ENCODE data around the gene GSTM1.
"Not testable (repeated sequence)": the region's sequence is repeated elsewhere in the genome, so short reads cannot be mapped to it uniquely, and the experiment has no call there.

Gene GSTM1

DNA sequence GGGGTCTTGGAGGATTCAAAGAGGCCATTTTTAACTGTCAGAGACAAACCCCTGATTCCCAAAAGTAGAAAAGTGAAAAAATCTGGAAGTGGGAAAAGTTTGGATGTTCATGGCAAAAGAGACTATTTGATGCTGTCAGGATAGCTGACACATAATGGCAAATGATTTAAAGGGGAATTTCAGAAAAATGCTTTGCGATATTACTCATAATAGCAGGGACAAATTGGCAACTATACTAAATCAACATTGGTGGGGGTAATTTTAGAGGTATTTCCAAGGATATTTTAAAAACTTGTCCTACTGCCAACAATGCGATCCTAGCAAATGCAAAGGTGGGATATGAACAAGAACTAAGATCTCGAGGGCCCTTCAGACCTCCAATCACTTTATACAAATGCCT, 37.0 kb upstream of the GSTM1 start:
- H3K27me3 ChIP-seq (ENCODE audit: insufficient read depth, low read length): peaks cover 35% of the 10 kb centered on the region
- no peak overlapping the region for H3K4me3 ChIP-seq (ENCODE audit: low read length)
- H3K9me3 ChIP-seq (ENCODE audit: insufficient read depth, low read depth, low read length): no peaks in the 10 kb centered on the region
- H3K9ac ChIP-seq (ENCODE audit: low read depth, low read length): no peak overlapping the region
- WGBS: 100% methylated on average over 3 of the region's 3 CpGs
- H3K4me1 ChIP-seq (ENCODE audit: insufficient read depth, low read length): no peaks in the 10 kb centered on the region
- H3K27ac ChIP-seq (ENCODE audit: low read depth, low read length): no peak overlapping the region
- H3K36me3 ChIP-seq (ENCODE audit: insufficient read depth, low read length): no peaks in the 10 kb centered on the region

DNA sequence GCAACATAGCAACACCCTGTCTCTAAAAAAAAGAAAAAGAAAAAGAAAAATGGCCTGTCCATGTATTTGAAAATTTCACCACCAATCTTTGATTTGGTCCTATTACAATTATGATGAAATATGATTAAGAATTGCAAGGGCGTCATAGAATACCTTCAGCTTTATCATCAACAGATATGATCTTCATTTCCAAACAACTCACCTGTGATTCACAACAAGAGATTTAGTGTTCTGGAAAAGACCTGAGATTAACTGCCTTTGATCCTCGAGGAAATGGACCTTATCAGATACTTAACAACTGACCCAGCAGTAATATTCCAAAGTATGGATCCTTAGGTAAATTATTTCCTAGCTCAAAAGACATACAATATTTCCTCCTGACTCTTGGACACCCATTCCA, 35.2 kb upstream of the GSTM1 start:
- Histone ChIP-seq H3K9me3 (ENCODE audit: insufficient read depth, low read depth, low read length) (no peaks in the 10 kb centered on the region), H3K27ac (ENCODE audit: low read depth, low read length) (no peak overlapping the region), H3K9ac (ENCODE audit: low read depth, low read length) (no peak overlapping the region), H3K4me1 (ENCODE audit: insufficient read depth, low read length) (no peaks in the 10 kb centered on the region), H3K4me3 (ENCODE audit: low read length) (no peak overlapping the region), H3K36me3 (ENCODE audit: insufficient read depth, low read length) (no peaks in the 10 kb centered on the region), H3K27me3 (ENCODE audit: insufficient read depth, low read length) (peaks cover 37% of the 10 kb centered on the region)
- WGBS: 91% methylated on average over 1 of the region's 2 CpGs

DNA sequence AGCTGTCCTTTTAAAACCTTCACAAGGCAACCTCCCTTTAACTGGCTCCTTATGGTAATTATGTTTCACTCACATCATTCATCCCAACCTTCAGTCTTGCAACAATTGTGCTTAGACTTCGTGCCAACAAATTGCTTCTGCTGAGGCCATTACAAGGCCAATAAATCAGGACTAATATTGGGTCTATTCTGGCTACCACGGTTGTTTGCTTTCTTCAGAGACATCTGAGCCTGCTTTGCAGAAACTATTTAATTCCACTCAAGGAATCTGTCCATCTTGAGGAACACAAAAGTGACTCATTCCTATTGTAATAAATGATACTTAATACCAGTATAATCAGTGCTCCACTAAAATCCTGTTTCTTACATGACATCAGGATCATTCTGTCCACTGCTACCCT, 34.3 kb upstream of the GSTM1 start:
- 88% methylated on average over 2 of the region's 2 CpGs for WGBS
- H3K4me1 ChIP-seq (ENCODE audit: insufficient read depth, low read length): no peaks in the 10 kb centered on the region
- H3K4me3 ChIP-seq (ENCODE audit: low read length): no peak overlapping the region
- no peak overlapping the region for H3K9ac ChIP-seq (ENCODE audit: low read depth, low read length)
- H3K36me3 ChIP-seq (ENCODE audit: insufficient read depth, low read length): no peaks in the 10 kb centered on the region
- no peak overlapping the region for H3K27ac ChIP-seq (ENCODE audit: low read depth, low read length)
- peaks cover 37% of the 10 kb centered on the region for H3K27me3 ChIP-seq (ENCODE audit: insufficient read depth, low read length)
- no peaks in the 10 kb centered on the region for H3K9me3 ChIP-seq (ENCODE audit: insufficient read depth, low read depth, low read length)

DNA sequence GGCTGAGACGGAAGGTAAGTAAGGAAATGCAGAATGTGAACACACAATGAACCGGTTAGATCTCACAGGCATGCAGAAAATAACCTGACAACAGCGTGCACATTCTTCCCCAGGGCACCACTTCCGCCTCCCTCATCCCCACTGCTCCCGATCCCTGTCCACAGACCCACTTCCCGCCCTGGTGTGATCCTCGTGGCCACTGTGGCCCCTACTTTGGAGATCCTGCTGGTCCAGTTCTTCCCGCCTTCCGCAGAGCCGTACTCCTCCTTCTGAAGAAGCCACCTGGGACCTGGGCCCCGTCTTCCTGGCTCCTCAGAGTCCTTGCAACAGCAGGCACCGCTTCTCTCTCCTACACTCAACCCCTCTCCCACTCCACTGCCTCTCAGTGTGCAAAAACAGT, 33.1 kb upstream of the GSTM1 start:
- 89% methylated on average over 12 of the region's 12 CpGs for WGBS
- no peak overlapping the region for H3K4me3 ChIP-seq (ENCODE audit: low read length)
- no peak overlapping the region for H3K9ac ChIP-seq (ENCODE audit: low read depth, low read length)
- no peaks in the 10 kb centered on the region for H3K9me3 ChIP-seq (ENCODE audit: insufficient read depth, low read depth, low read length)
- no peaks in the 10 kb centered on the region for H3K4me1 ChIP-seq (ENCODE audit: insufficient read depth, low read length)
- peaks cover 37% of the 10 kb centered on the region for H3K27me3 ChIP-seq (ENCODE audit: insufficient read depth, low read length)
- H3K36me3 ChIP-seq (ENCODE audit: insufficient read depth, low read length): no peaks in the 10 kb centered on the region
- no peak overlapping the region for H3K27ac ChIP-seq (ENCODE audit: low read depth, low read length)

DNA sequence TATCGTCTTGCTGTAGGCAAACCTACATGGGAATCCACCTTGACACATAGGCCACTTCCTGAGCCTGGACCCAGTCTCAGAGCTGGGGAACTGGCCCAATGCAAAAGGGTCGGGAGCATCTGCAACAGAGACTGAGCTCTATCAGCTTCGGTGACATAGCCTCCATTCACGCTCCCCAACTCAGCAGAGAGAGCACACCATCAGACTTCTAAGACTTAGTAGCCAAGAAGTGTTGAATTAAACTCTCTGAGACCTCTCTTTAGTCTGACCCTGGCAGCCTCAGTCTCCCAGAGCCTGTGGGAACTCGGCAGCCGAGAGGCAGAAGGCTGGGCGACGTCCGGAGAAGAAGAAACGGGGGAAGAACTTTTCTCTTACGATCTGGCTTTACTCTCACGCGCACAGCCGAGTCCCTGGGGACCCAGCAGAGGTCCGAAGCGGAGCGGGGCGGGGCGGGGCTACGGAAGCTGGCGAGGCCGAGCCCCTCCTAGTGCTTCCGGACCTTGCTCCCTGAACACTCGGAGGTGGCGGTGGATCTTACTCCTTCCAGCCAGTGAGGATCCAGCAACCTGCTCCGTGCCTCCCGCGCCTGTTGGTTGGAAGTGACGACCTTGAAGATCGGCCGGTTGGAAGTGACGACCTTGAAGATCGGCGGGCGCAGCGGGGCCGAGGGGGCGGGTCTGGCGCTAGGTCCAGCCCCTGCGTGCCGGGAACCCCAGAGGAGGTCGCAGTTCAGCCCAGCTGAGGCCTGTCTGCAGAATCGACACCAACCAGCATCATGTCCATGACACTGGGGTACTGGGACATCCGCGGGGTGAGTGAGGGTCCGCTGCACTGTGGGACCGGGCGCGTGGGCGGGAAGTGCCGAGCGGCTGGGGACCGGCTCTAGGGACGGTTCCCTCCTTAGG, 31.8 kb upstream of the GSTM1 start, which contains the start of gene GSTM4:
TSS of gene GSTM4 (plus strand) at position 485 of the 905 bp plus-strand sequence. CDS start at position 776, 291 bp downstream.
- H3K4me3 ChIP-seq (ENCODE audit: low read length): peak within 1 kb of the TSS; percentile 85
- H3K36me3 ChIP-seq (ENCODE audit: insufficient read depth, low read length): no peaks in the 10 kb centered on the region
- 3% methylated on average over 54 of the region's 54 CpGs for WGBS
- H3K27ac ChIP-seq (ENCODE audit: low read depth, low read length): peak within 1 kb of the TSS; percentile 62; the same call in 1 of the 2 replicates
- peak within 1 kb of the TSS; percentile 72 for H3K9ac ChIP-seq (ENCODE audit: low read depth, low read length)
- no peaks in the 10 kb centered on the region for H3K4me1 ChIP-seq (ENCODE audit: insufficient read depth, low read length)
- H3K27me3 ChIP-seq (ENCODE audit: insufficient read depth, low read length): peaks cover 37% of the 10 kb centered on the region
- H3K9me3 ChIP-seq (ENCODE audit: insufficient read depth, low read depth, low read length): no peaks in the 10 kb centered on the region

DNA sequence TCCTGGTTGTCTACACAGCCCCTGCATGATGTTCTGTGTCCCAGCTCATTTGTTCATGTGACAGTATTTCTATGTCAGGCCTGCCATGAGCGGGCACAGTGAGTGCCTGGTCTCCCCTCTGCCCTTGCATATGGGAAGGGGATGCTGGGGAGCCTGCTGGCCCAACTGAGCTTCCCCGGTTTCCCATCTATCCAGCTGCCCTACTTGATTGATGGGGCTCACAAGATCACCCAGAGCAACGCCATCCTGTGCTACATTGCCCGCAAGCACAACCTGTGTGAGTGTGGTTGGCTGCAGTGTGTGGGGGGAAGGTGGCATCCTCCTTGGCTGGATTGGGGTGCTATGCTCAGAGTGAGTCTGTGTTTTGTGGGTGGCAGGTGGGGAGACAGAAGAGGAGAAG, 30.2 kb upstream of the GSTM1 start:
- H3K9me3 ChIP-seq (ENCODE audit: insufficient read depth, low read depth, low read length): no peaks in the 10 kb centered on the region
- H3K9ac ChIP-seq (ENCODE audit: low read depth, low read length): no peak overlapping the region
- WGBS: 97% methylated on average over 4 of the region's 4 CpGs
- no peak overlapping the region for H3K27ac ChIP-seq (ENCODE audit: low read depth, low read length)
- H3K27me3 ChIP-seq (ENCODE audit: insufficient read depth, low read length): peaks cover 23% of the 10 kb centered on the region
- no peak overlapping the region for H3K4me3 ChIP-seq (ENCODE audit: low read length)
- H3K36me3 ChIP-seq (ENCODE audit: insufficient read depth, low read length): no peaks in the 10 kb centered on the region
- H3K4me1 ChIP-seq (ENCODE audit: insufficient read depth, low read length): no peaks in the 10 kb centered on the region

DNA sequence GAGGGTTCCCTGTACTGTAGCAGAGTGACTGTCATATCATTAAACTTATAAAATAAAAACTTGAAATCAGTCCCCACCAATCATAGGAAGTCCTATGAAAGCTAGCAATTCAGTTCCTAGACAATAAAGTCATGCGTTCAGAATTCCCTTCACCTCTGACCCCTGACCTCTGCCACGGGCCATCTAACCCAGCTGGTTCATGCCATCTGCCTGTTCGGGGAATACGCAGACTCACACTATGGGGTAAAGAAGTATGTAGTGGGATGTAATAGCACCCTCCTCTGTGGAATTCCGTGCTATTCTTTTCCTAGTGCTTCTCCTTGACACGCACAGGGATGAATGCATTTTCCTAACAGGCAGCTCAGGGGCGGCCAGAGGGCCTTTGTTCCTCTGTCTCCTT, 29.6 kb upstream of the GSTM1 start:
- Histone ChIP-seq H3K9ac (ENCODE audit: low read depth, low read length) (no peak overlapping the region), H3K4me3 (ENCODE audit: low read length) (no peak overlapping the region), H3K9me3 (ENCODE audit: insufficient read depth, low read depth, low read length) (no peaks in the 10 kb centered on the region), H3K36me3 (ENCODE audit: insufficient read depth, low read length) (no peaks in the 10 kb centered on the region), H3K4me1 (ENCODE audit: insufficient read depth, low read length) (no peaks in the 10 kb centered on the region), H3K27ac (ENCODE audit: low read depth, low read length) (no peak overlapping the region), H3K27me3 (ENCODE audit: insufficient read depth, low read length) (peaks cover 21% of the 10 kb centered on the region)
- 89% methylated on average over 7 of the region's 7 CpGs for WGBS

DNA sequence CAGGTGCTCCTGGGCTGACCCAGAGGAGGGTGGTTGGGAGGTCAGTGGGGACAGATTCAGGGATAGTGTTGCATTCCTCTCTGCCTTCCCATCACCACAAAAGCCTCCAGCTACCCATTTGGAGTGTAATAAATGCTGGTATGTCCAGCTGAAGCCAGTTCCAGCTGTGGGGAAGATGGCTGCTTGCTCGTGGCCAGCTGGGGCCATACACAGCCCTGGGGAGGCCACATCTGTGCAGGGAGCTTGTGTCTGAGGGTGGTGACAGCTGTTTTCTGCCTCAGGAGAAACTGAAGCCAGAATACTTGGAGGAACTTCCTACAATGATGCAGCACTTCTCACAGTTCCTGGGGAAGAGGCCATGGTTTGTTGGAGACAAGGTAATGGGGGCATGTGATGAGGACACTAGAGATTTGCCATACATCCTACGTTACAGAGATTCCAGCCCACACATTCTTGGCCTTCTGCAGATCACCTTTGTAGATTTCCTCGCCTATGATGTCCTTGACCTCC, 29.0 kb upstream of the GSTM1 start:
- H3K4me3 ChIP-seq (ENCODE audit: low read length): no peak overlapping the region
- no peak overlapping the region for H3K9ac ChIP-seq (ENCODE audit: low read depth, low read length)
- H3K36me3 ChIP-seq (ENCODE audit: insufficient read depth, low read length): no peaks in the 10 kb centered on the region
- no peaks in the 10 kb centered on the region for H3K4me1 ChIP-seq (ENCODE audit: insufficient read depth, low read length)
- H3K27me3 ChIP-seq (ENCODE audit: insufficient read depth, low read length): peaks cover 17% of the 10 kb centered on the region
- H3K27ac ChIP-seq (ENCODE audit: low read depth, low read length): no peak overlapping the region
- no peaks in the 10 kb centered on the region for H3K9me3 ChIP-seq (ENCODE audit: insufficient read depth, low read depth, low read length)
- 62% methylated on average over 3 of the region's 3 CpGs for WGBS

DNA sequence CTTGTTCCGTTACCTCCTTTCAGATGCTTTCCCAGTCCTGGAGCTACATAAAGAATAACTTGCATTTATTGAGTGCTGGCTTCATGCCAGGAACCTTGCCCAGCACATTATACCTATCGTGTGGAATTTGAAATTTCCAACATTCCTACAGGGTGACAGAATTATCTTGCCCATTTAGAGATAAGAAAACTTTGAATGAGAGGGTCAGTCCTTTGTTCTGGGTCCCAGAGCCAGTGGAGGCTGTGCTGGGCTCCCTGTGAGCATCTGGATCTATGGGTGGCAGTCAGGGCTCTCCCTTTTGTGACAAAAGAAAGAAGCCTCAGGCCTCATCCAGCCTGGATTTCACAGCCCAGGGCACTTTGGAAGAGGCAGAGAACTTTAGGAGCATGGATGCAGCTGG, 28.5 kb upstream of the GSTM1 start:
- Histone ChIP-seq H3K36me3 (ENCODE audit: insufficient read depth, low read length) (no peaks in the 10 kb centered on the region), H3K9me3 (ENCODE audit: insufficient read depth, low read depth, low read length) (no peaks in the 10 kb centered on the region), H3K4me3 (ENCODE audit: low read length) (no peak overlapping the region), H3K4me1 (ENCODE audit: insufficient read depth, low read length) (no peaks in the 10 kb centered on the region), H3K27ac (ENCODE audit: low read depth, low read length) (no peak overlapping the region), H3K9ac (ENCODE audit: low read depth, low read length) (no peak overlapping the region), H3K27me3 (ENCODE audit: insufficient read depth, low read length) (peaks cover 16% of the 10 kb centered on the region)
- 93% methylated on average over 2 of the region's 2 CpGs for WGBS

DNA sequence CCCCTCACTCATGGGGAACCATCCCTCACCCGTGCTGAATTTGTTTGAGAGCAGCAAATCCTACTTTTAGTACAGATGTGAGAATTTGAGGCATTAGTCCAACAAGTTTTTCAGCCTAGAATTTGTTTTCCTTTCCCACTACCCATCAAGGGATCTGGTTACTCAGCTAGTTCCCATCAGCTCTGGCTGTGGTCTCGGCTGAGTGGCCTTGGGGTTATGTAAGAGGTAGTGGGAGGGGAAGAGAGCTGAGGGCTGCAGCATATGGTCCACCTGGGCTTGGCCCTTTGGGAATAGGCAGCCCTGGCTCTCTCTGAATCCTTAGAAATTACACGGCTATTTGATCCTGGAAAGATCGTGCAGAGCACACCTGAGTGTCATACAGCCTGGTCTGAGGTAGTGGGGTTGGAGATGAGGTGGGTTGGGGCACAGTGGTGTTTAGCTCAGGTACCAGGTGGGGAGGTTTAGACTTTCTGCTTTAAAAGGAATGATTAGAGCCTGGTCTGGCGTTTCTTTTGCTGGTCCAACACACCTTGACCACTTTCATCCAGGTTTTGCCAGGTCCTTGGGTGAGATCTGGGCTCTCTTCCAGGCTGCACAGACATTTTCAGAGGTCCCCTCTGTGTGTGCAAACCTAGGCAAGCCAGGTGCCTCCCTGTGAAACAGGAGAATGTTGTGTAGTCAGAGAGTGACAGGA, 27.5 kb upstream of the GSTM1 start:
- H3K4me3 ChIP-seq (ENCODE audit: low read length): no peak overlapping the region
- H3K27me3 ChIP-seq (ENCODE audit: insufficient read depth, low read length): peaks cover 6% of the 10 kb centered on the region; the same call in 1 of the 2 replicates
- H3K4me1 ChIP-seq (ENCODE audit: insufficient read depth, low read length): no peaks in the 10 kb centered on the region
- WGBS: 88% methylated on average over 5 of the region's 5 CpGs
- H3K9me3 ChIP-seq (ENCODE audit: insufficient read depth, low read depth, low read length): no peaks in the 10 kb centered on the region
- no peak overlapping the region for H3K27ac ChIP-seq (ENCODE audit: low read depth, low read length)
- H3K9ac ChIP-seq (ENCODE audit: low read depth, low read length): no peak overlapping the region
- H3K36me3 ChIP-seq (ENCODE audit: insufficient read depth, low read length): no peaks in the 10 kb centered on the region

DNA sequence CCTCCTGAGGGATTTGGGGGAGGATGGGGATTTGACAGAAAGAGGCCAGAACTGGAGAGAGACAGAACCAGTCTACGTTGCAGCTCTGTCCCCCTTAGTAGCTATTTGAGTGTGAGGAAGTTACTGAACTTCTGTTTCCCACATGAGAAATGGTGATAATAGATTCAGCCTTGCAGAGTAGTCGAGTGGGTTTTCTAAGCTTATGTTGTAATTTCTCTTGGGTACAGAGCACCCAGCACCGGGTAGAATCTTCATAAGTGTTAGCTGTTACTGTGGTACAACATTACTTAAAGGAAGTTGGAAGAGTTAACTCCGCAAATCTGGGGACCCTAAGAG, 27.0 kb upstream of the GSTM1 start:
- H3K27ac ChIP-seq (ENCODE audit: low read depth, low read length); H3K9me3 ChIP-seq (ENCODE audit: insufficient read depth, low read depth, low read length); H3K27me3 ChIP-seq (ENCODE audit: insufficient read depth, low read length); H3K9ac ChIP-seq (ENCODE audit: low read depth, low read length); H3K4me1 ChIP-seq (ENCODE audit: insufficient read depth, low read length); H3K36me3 ChIP-seq (ENCODE audit: insufficient read depth, low read length); H3K4me3 ChIP-seq (ENCODE audit: low read length): not testable (repeated sequence)
- 89% methylated on average over 3 of the region's 4 CpGs for WGBS
